Panc1 (cell line): Measurements from ENCODE around the gene JAK2. TPM values are rescaled to one million over a fixed set of nuclear protein-coding genes. Genes with fewer than 3 reads are reported as not detected.

Source experiments
- ATAC-seq: fragments of 200-7000 bp; cut with Tn5 transposase; 2 replicates; pipeline ENCODE4 v1.9.1; 2020; ENCODE audit warnings: mild to moderate bottlenecking, moderate library complexity
- BruUV-seq: library from RNA; stranded (reverse); fragments of 400-500 nt; replicated peaks from 2 replicates; lab custom pipeline; 2021; lab: Mats Ljungman, UMichigan
- CTCF ChIA-PET: fragments of 300-600 bp; sonication (Branson Sonifier 250); formaldehyde crosslinking; loops from one replicate; lab custom pipeline; 2022; ENCODE audit warnings: antibody characterized with exemption; lab: Charles Lee
- POLR2A ChIA-PET: fragments of 300-600 bp; sonication (Branson Sonifier 250); formaldehyde crosslinking; loops from one replicate; lab custom pipeline; 2022; ENCODE audit warnings: antibody characterized with exemption; lab: Charles Lee
- DNase-seq: peaks from one replicate; pipeline ENCODE4 v3.0.0-alpha.2; 2010; ENCODE audit warnings: low read depth, low spot score
- H3K27ac ChIP-seq: 2 replicates; pipeline ENCODE4 v1.5.1; 2011; ENCODE audit warnings: mild to moderate bottlenecking, low read length, inconsistent platforms
- H3K27me3 ChIP-seq: fragments of 200-500 bp; sonication (Bioruptor generic); 2 replicates; pipeline ENCODE4 v1.6.0; 2014; ENCODE audit warnings: low read length, inconsistent platforms; ENCODE audit not compliant: control insufficient read depth, insufficient read depth
- H3K36me3 ChIP-seq: fragments of 200-500 bp; sonication (Bioruptor generic); 2 replicates; pipeline ENCODE4 v1.5.1; 2014; ENCODE audit warnings: inconsistent platforms, mild to moderate bottlenecking, low read length, moderate library complexity; ENCODE audit not compliant: control insufficient read depth, insufficient read depth
- H3K4me1 ChIP-seq: 2 replicates; pipeline ENCODE4 v1.5.1; 2011; ENCODE audit warnings: inconsistent platforms, mild to moderate bottlenecking, low read length, moderate library complexity; ENCODE audit not compliant: control insufficient read depth, insufficient read depth
- H3K4me3 ChIP-seq, 2 experiments: 2 replicates each; pipeline ENCODE4 v1.5.1; 2011 to 2012; ENCODE audit warnings: low read depth in 2 of 2, low read length in 2 of 2, mild to moderate bottlenecking in 2 of 2, inconsistent platforms in 1 of 2, moderate library complexity in 1 of 2
- H3K9me3 ChIP-seq: fragments of 200-500 bp; sonication (Bioruptor generic); 2 replicates; pipeline ENCODE4 v1.5.1; 2014; ENCODE audit warnings: low read depth, mild to moderate bottlenecking, inconsistent platforms, low read length, moderate library complexity; ENCODE audit not compliant: control insufficient read depth, insufficient read depth
- CTCF ChIP-seq: fragments of 450-650 bp; IDR thresholded peaks from 2 replicates; pipeline ENCODE4 v1.5.1; 2017; ENCODE audit warnings: mild to moderate bottlenecking
- POLR2AphosphoS5 ChIP-seq: IDR thresholded peaks from 2 replicates; pipeline ENCODE4 v1.6.1; 2012; ENCODE audit warnings: mild to moderate bottlenecking, low read depth, low read length, moderate library complexity
- REST ChIP-seq, 2 experiments: IDR thresholded peaks; 2 replicates each; pipeline ENCODE4 v1.6.1; 2011 to 2012; ENCODE audit warnings: low read depth in 2 of 2, control low read depth in 1 of 2, low read length in 1 of 2, mild to moderate bottlenecking in 1 of 2, moderate library complexity in 1 of 2; ENCODE audit not compliant: insufficient read depth in 1 of 2
- SIN3A ChIP-seq: IDR thresholded peaks from 2 replicates; pipeline ENCODE4 v1.6.1; 2012; ENCODE audit warnings: low read depth, mild to moderate bottlenecking, low read length, moderate library complexity, borderline replicate concordance; ENCODE audit not compliant: insufficient read depth
- TCF7L2 ChIP-seq: IDR thresholded peaks from 2 replicates; pipeline ENCODE4 v1.6.1; 2011; ENCODE audit warnings: mild to moderate bottlenecking, low read depth, low read length, inconsistent platforms
- in situ Hi-C: cut with HindIII; loops from 2 replicates; pipeline ENCODE4 v1.10.0; 2016; ENCODE audit warnings: low sequenced_read_pairs, low pct_unique_long_range_greater_than_20kb
- intact Hi-C: fragments of 100-400 bp; cut with micrococcal nuclease; formaldehyde crosslinking; loops from one replicate; pipeline ENCODE4 v1.10.0; 2022; ENCODE audit not compliant: unreplicated experiment
- total RNA-seq: library from RNA; stranded (reverse); gene quantifications from one replicate; pipeline ENCODE4 v1.2.1, GENCODE V29; 2021; ENCODE audit not compliant: unreplicated experiment

JAK2 gene
- total RNA-seq, 1 experiment from 2014 or later, result 2.3 TPM

GRCh38 chr9:4992872-4993271 is 7.8 kb downstream of the JAK2 start:
- intact Hi-C loops (no loop called here), in situ Hi-C loops (no loop called here)
- BruUV-seq, result no TSS peak
- no peaks in the 10 kb centered on the region for H3K36me3 ChIP-seq
- ChIA-PET POLR2A (no interaction called here), CTCF (no interaction called here)
- ATAC-seq (no peak), DNase-seq (no peak)
- H3K4me3 ChIP-seq, result no peak overlapping the region
- H3K9me3 ChIP-seq, result no peaks in the 10 kb centered on the region
- no peak overlapping the region for H3K27ac ChIP-seq
- no peaks in the 10 kb centered on the region for H3K4me1 ChIP-seq
- TF ChIP-seq REST (IDR thresholded peaks at IDR 0.05; ENCODE audit: insufficient read depth in 1 of 2, low read depth in 2 of 2, low read length in 1 of 2), result no peak
- TF ChIP-seq CTCF, result no peak
- TF ChIP-seq POLR2AphosphoS5, result no peak
- TF ChIP-seq SIN3A, result no peak
- TF ChIP-seq TCF7L2, result no peak
- H3K27me3 ChIP-seq, result no peaks in the 10 kb centered on the region

GRCh38 chr9:4994166-4994890 is 9.3 kb downstream of the JAK2 start:
- no peaks in the 10 kb centered on the region for H3K4me1 ChIP-seq
- in situ Hi-C loops, result no loop called here
- CTCF ChIA-PET, result no interaction called here
- intact Hi-C loops, result no loop called here
- BruUV-seq, result no TSS peak
- TF ChIP-seq CTCF, result no peak
- TF ChIP-seq SIN3A, result no peak
- no peak for TF ChIP-seq POLR2AphosphoS5
- TF ChIP-seq TCF7L2, result no peak
- TF ChIP-seq REST (IDR thresholded peaks at IDR 0.05; ENCODE audit: insufficient read depth in 1 of 2, low read depth in 2 of 2, low read length in 1 of 2), result no peak
- H3K36me3 ChIP-seq, result no peaks in the 10 kb centered on the region
- H3K4me3 ChIP-seq, result no peak overlapping the region
- no peaks in the 10 kb centered on the region for H3K27me3 ChIP-seq
- no peak for ATAC-seq
- DNase-seq, result no peak
- H3K9me3 ChIP-seq, result no peaks in the 10 kb centered on the region
- H3K27ac ChIP-seq, result no peak overlapping the region
- POLR2A ChIA-PET, result no interaction called here
